HUES64 (cell line): Measurements from ENCODE around the gene SLC47A1.
A peak's percentile ranks its signal among the peaks of the same experiment; 100 is the strongest.

Experiments used
- H3K27ac ChIP-seq: 2 replicates; pipeline ENCODE4 v1.7.0; 2013; ENCODE audit warnings: low read depth, low read length, inconsistent platforms
- H3K27me3 ChIP-seq: 2 replicates; pipeline ENCODE4 v1.6.1; 2013; ENCODE audit warnings: mild to moderate bottlenecking, low read length; ENCODE audit not compliant: insufficient read depth
- H3K36me3 ChIP-seq: 2 replicates; pipeline ENCODE4 v1.6.1; 2013; ENCODE audit warnings: mild to moderate bottlenecking, low read length; ENCODE audit not compliant: insufficient read depth
- H3K4me1 ChIP-seq: 2 replicates; pipeline ENCODE4 v1.6.1; 2013; ENCODE audit warnings: mild to moderate bottlenecking, low read length, moderate library complexity; ENCODE audit not compliant: insufficient read depth
- H3K4me3 ChIP-seq: 2 replicates; pipeline ENCODE4 v1.5.1; 2013; ENCODE audit warnings: mild to moderate bottlenecking, low read length, moderate library complexity
- H3K9ac ChIP-seq: 2 replicates; pipeline ENCODE4 v1.6.1; 2013; ENCODE audit warnings: mild to moderate bottlenecking, low read depth, low read length
- H3K9me3 ChIP-seq: 2 replicates; pipeline ENCODE4 v1.6.1; 2013; ENCODE audit warnings: low read depth, low read length; ENCODE audit not compliant: insufficient read depth
- WGBS: fragments of 150-250, 120-280 bp; methylation state at CpG from one replicate; pipeline ENCODE4 v1.1.7; 2013; ENCODE audit warnings: missing lambda C conversion rate; 5-methylcytosine and 5-hydroxymethylcytosine counted together

SLC47A1 gene

GRCh38 chr17:19565817-19566575 lies 32.3 kb downstream of the SLC47A1 start:
- H3K9ac ChIP-seq: no peak overlapping the region
- H3K4me3 ChIP-seq: no peak overlapping the region
- H3K36me3 ChIP-seq: no peaks in the 10 kb centered on the region
- no peaks in the 10 kb centered on the region for H3K4me1 ChIP-seq
- H3K27me3 ChIP-seq: no peaks in the 10 kb centered on the region
- H3K27ac ChIP-seq: no peak overlapping the region
- no peaks in the 10 kb centered on the region for H3K9me3 ChIP-seq
- 94% methylated on average over 15 of the region's 15 CpGs for WGBS

- no peak overlapping the region for H3K4me3 ChIP-seq
- no peak overlapping the region for H3K27ac ChIP-seq
- no peaks in the 10 kb centered on the region for H3K27me3 ChIP-seq
- H3K4me1 ChIP-seq: no peaks in the 10 kb centered on the region
- WGBS: 88% methylated on average over 23 of the region's 23 CpGs
- H3K9ac ChIP-seq: no peak overlapping the region
- no peaks in the 10 kb centered on the region for H3K9me3 ChIP-seq
- H3K36me3 ChIP-seq: no peaks in the 10 kb centered on the region
These were observed 33.8 kb downstream of the SLC47A1 start for GRCh38 chr17:19567216-19568015.

GRCh38 chr17:19568016-19568350 lies 34.3 kb downstream of the SLC47A1 start:
- Histone ChIP-seq H3K4me1 (no peaks in the 10 kb centered on the region), H3K9me3 (no peaks in the 10 kb centered on the region), H3K36me3 (no peaks in the 10 kb centered on the region), H3K27ac (no peak overlapping the region), H3K27me3 (0 out of 2 replicates have a peak, but pooled peaks cover 2% of the 10 kb centered on the region), H3K9ac (no peak overlapping the region), H3K4me3 (no peak overlapping the region)
- 98% methylated on average over 1 of the region's 1 CpG for WGBS

GRCh38 chr17:19569785-19570543 lies 36.3 kb downstream of the SLC47A1 start:
- Histone ChIP-seq H3K36me3 (no peaks in the 10 kb centered on the region), H3K9me3 (no peaks in the 10 kb centered on the region), H3K9ac (no peak overlapping the region), H3K4me1 (0 out of 2 replicates have a peak, but pooled peaks cover 3% of the 10 kb centered on the region), H3K4me3 (no peak overlapping the region), H3K27ac (no peak overlapping the region), H3K27me3 (0 out of 2 replicates have a peak, but pooled peaks cover 2% of the 10 kb centered on the region)
- 92% methylated on average over 3 of the region's 3 CpGs for WGBS

- no peak overlapping the region for H3K4me3 ChIP-seq
- no peak overlapping the region for H3K9ac ChIP-seq
- H3K4me1 ChIP-seq: peaks cover 5% of the 10 kb centered on the region; the same call in 1 of the 2 replicates
- no peak overlapping the region for H3K27ac ChIP-seq
- no peaks in the 10 kb centered on the region for H3K36me3 ChIP-seq
- no peaks in the 10 kb centered on the region for H3K9me3 ChIP-seq
- 88% methylated on average over 4 of the region's 4 CpGs for WGBS
- 0 out of 2 replicates have a peak, but pooled peaks cover 2% of the 10 kb centered on the region for H3K27me3 ChIP-seq
These were observed 36.9 kb downstream of the SLC47A1 start for GRCh38 chr17:19570544-19571062.

GRCh38 chr17:19573075-19573474 lies 39.4 kb downstream of the SLC47A1 start:
- H3K9me3 ChIP-seq: no peaks in the 10 kb centered on the region
- H3K4me1 ChIP-seq: peaks cover 8% of the 10 kb centered on the region; the same call in 1 of the 2 replicates
- no peak overlapping the region for H3K27ac ChIP-seq
- H3K27me3 ChIP-seq: peaks cover 6% of the 10 kb centered on the region; the same call in 1 of the 2 replicates
- 58% methylated on average over 2 of the region's 2 CpGs for WGBS
- no peak overlapping the region for H3K4me3 ChIP-seq
- H3K9ac ChIP-seq: no peak overlapping the region
- H3K36me3 ChIP-seq: no peaks in the 10 kb centered on the region

- H3K4me3 ChIP-seq: no peak overlapping the region
- no peak overlapping the region for H3K27ac ChIP-seq
- peaks cover 21% of the 10 kb centered on the region for H3K27me3 ChIP-seq
- H3K4me1 ChIP-seq: peaks cover 8% of the 10 kb centered on the region; the same call in 1 of the 2 replicates
- no peak overlapping the region for H3K9ac ChIP-seq
- H3K9me3 ChIP-seq: no peaks in the 10 kb centered on the region
- H3K36me3 ChIP-seq: no peaks in the 10 kb centered on the region
- 96% methylated on average over 4 of the region's 4 CpGs for WGBS
These were observed 41.3 kb downstream of the SLC47A1 start for GRCh38 chr17:19574956-19575355.

- Histone ChIP-seq H3K36me3 (no peaks in the 10 kb centered on the region), H3K27ac (no peak overlapping the region), H3K9me3 (no peaks in the 10 kb centered on the region), H3K4me3 (no peak overlapping the region), H3K9ac (no peak overlapping the region), H3K27me3 (peaks cover 29% of the 10 kb centered on the region), H3K4me1 (peaks cover 8% of the 10 kb centered on the region; the same call in 1 of the 2 replicates)
- 95% methylated on average over 4 of the region's 4 CpGs for WGBS
These were observed 44.9 kb downstream of the SLC47A1 start for GRCh38 chr17:19578545-19578944.

- no peaks in the 10 kb centered on the region for H3K9me3 ChIP-seq
- H3K27me3 ChIP-seq: peaks cover 29% of the 10 kb centered on the region
- peak overlapping the region; percentile 47 for H3K4me3 ChIP-seq
- H3K27ac ChIP-seq: no peak overlapping the region
- H3K9ac ChIP-seq: peak overlapping the region; percentile 47; the same call in 1 of the 2 replicates
- peaks cover 8% of the 10 kb centered on the region; the same call in 1 of the 2 replicates for H3K4me1 ChIP-seq
- no peaks in the 10 kb centered on the region for H3K36me3 ChIP-seq
- 60% methylated on average over 19 of the region's 19 CpGs for WGBS
These were observed 45.6 kb downstream of the SLC47A1 start for GRCh38 chr17:19579192-19579761.

- WGBS: 58% methylated on average over 76 of the region's 76 CpGs
These were observed 46.4 kb downstream of the SLC47A1 start for GRCh38 chr17:19579867-19580565.

More at GRCh38 chr17:19579867-19580565, 46.4 kb downstream of the SLC47A1 start:
- Histone ChIP-seq H3K27me3 (peaks cover 29% of the 10 kb centered on the region), H3K4me1 (peaks cover 5% of the 10 kb centered on the region; the same call in 1 of the 2 replicates), H3K9ac (peak overlapping the region; percentile 50; the same call in 1 of the 2 replicates), H3K36me3 (no peaks in the 10 kb centered on the region), H3K27ac (no peak overlapping the region), H3K4me3 (peak overlapping the region; percentile 47), H3K9me3 (no peaks in the 10 kb centered on the region)
